H1 (cell line): ENCODE measurements around the gene PPFIBP2. TPM values are rescaled to one million over a fixed set of nuclear protein-coding genes. Genes with fewer than 3 reads are reported as not detected.

Experiments
- CHD1 ChIP-seq: IDR thresholded peaks from 2 replicates; pipeline ENCODE4 v1.6.1; 2012; ENCODE audit warnings: low read depth, low read length, improper control_type of control experiment
- CREB1 ChIP-seq: IDR thresholded peaks from 2 replicates; pipeline ENCODE4 v1.6.1; 2012; ENCODE audit warnings: inconsistent platforms
- CTBP2 ChIP-seq: IDR thresholded peaks from 2 replicates; pipeline ENCODE4 v1.7.0; 2011; ENCODE audit warnings: borderline replicate concordance, mild to moderate bottlenecking, moderate library complexity, mixed read lengths, low read length; ENCODE audit not compliant: insufficient read depth, insufficient read length
- RNF2 ChIP-seq: fragments of 200-900, 300-1000 bp; sonication (generic); IDR thresholded peaks from 2 replicates; pipeline ENCODE4 v1.7.1; 2016; ENCODE audit warnings: borderline replicate concordance, low read depth, mild to moderate bottlenecking, antibody characterized with exemption, low read length; ENCODE audit not compliant: poor library complexity, severe bottlenecking; ENCODE audit errors: missing control alignments
- polyA plus RNA-seq, 7 experiments: library from polyadenylated mRNA; depleted of rRNA in 3 of 7; stranded (reverse) in 5 of 7; unstranded in 2 of 7; fragments of >200 nt in 5 of 7; fragments of 200-250 nt in 2 of 7; gene quantifications; 1 replicate in 5 of 7; 2 replicates in 1 of 7; 4 replicates in 1 of 7; pipeline versions ENCODE4 v1.2.1 to v1.2.3, GENCODE V29; 2011 to 2013; ENCODE audit warnings: missing spikeins in 2 of 7, mixed read lengths in 2 of 7
- total RNA-seq: library from RNA; stranded (reverse); fragmentation: NEBNext Ultra II Directional; extraction: Animal tissue kit (Norgen Biotek cat#: 25700); gene quantifications from 2 replicates; pipeline ENCODE4 v1.2.1, GENCODE V29; 2021
- TF ChIP-seq, protein P1 (sequence below): IDR thresholded peaks from 2 replicates; pipeline ENCODE4 v1.6.1; 2011; ENCODE audit warnings: low read depth, mild to moderate bottlenecking, low read length; ENCODE audit not compliant: insufficient read depth

The PPFIBP2 gene
- total and polyA plus RNA-seq, 2 of the 8 experiments (the other 6 are each of a cell fraction or from before 2014, with no cell fraction given): 5.5 to 9.8 TPM

DNA sequence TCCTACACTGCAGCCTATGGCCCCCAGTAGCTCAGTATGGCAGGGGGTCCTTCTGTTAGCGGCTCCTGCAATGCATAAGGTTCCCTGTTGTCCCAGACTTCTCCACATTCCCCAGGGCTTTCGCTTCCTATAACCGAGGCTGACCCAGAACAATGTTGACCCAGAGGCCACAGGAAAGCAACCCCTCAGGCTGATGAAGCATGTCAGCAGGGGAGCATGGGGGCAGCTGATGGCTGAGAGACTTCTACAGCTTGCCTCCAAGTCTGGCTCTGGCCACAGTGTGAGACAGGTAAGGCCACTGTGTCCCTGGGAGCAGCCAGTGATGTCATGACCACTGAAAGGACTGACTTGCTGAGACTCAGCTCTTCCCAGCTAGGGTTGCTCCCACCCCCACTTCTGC lies 12.5 kb upstream of the PPFIBP2 start (continued):
- TF ChIP-seq, protein P1, sequence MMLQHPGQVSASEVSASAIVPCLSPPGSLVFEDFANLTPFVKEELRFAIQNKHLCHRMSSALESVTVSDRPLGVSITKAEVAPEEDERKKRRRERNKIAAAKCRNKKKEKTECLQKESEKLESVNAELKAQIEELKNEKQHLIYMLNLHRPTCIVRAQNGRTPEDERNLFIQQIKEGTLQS: no peak
- TF ChIP-seq CHD1 (no peak), RNF2 (no peak), CREB1 (no peak), CTBP2 (no peak)
